Stimulated activated CD8-positive, alpha-beta memory T cell treated with anti-CD3 and anti-CD28 coated beads, Interleukin-15, amount 100 ng/mL, for 1 hour (primary cell): ENCODE data around the gene IRX5.

ENCODE experiments used
- DNase-seq: peaks from one replicate; pipeline ENCODE4 v3.0.0-alpha.2; 2020; ENCODE audit warnings: low read depth

IRX5 gene

GRCh38 chr16:54931120-54932014 is 702 bp downstream of the IRX5 start:
- DNase-seq, result no peak

- DNase-seq, result no peak
Observed at GRCh38 chr16:54932021-54932660, 1.5 kb downstream of the IRX5 start.

- no peak for DNase-seq
Observed at GRCh38 chr16:54932737-54933254, 2.1 kb downstream of the IRX5 start.

- no peak for DNase-seq
Observed at GRCh38 chr16:54933281-54934011, 2.8 kb downstream of the IRX5 start.

- DNase-seq, result no peak
Observed at GRCh38 chr16:54934481-54935265, 4.0 kb downstream of the IRX5 start.

- no peak for DNase-seq
Observed at GRCh38 chr16:54935266-54935968, 4.8 kb downstream of the IRX5 start.

- DNase-seq, result no peak
Observed at GRCh38 chr16:54936201-54936978, 5.7 kb downstream of the IRX5 start.

- no peak for DNase-seq
Observed at GRCh38 chr16:54936979-54937670, 6.5 kb downstream of the IRX5 start.

- DNase-seq, result no peak
Observed at GRCh38 chr16:54937671-54938211, 7.1 kb downstream of the IRX5 start.

GRCh38 chr16:54938212-54939028 is 7.8 kb downstream of the IRX5 start:
- no peak for DNase-seq

- DNase-seq, result no peak
Observed at GRCh38 chr16:54939029-54939346, 8.3 kb downstream of the IRX5 start.

GRCh38 chr16:54939510-54940278 is 9.0 kb downstream of the IRX5 start:
- DNase-seq, result no peak

GRCh38 chr16:54940279-54940604 is 9.6 kb downstream of the IRX5 start:
- DNase-seq, result no peak

GRCh38 chr16:54942353-54942943 is 11.8 kb downstream of the IRX5 start:
- no peak for DNase-seq

GRCh38 chr16:54944002-54944401 is 13.3 kb downstream of the IRX5 start:
- DNase-seq, result no peak

- no peak for DNase-seq
Observed at GRCh38 chr16:54945063-54945462, 14.4 kb downstream of the IRX5 start.

- no peak for DNase-seq
Observed at GRCh38 chr16:54946909-54947308, 16.2 kb downstream of the IRX5 start.

GRCh38 chr16:54947616-54948015 is 17.0 kb downstream of the IRX5 start:
- no peak for DNase-seq
